ENCODE data around the gene PAQR4.

The PAQR4 gene

GRCh38 chr16:2963074-2963722, 6.0 kb upstream of the PAQR4 start:
- no peak for DNase-seq
- Histone ChIP-seq H3K9me3 (no peaks in the 10 kb centered on the region), H3K27me3 (no peaks in the 10 kb centered on the region; the same call in 1 of the 2 replicates), H3K36me3 (no peaks in the 10 kb centered on the region), H3K4me3 (ENCODE audit: low read depth, low read length) (peak overlapping the region; percentile 81), H3K4me1 (no peaks in the 10 kb centered on the region)
- no peak for TF ChIP-seq CTCF (IDR thresholded peaks at IDR 0.05; ENCODE audit: low read depth, low read length)

GRCh38 chr16:2963723-2964474, 5.2 kb upstream of the PAQR4 start, which contains the start of gene KREMEN2:
Gene KREMEN2 (plus strand): TSS chr16:2964275. CDS start chr16:2964521, 246 bp downstream.
- peak; percentile 35 for TF ChIP-seq CTCF (IDR thresholded peaks at IDR 0.05; ENCODE audit: low read depth, low read length)
- Histone ChIP-seq H3K9me3 (no peaks in the 10 kb centered on the region), H3K4me3 (ENCODE audit: low read depth, low read length) (peak within 1 kb of the TSS; percentile 81), H3K4me1 (no peaks in the 10 kb centered on the region), H3K36me3 (no peaks in the 10 kb centered on the region), H3K27me3 (no peaks in the 10 kb centered on the region; the same call in 1 of the 2 replicates)
- peak; percentile 96 for DNase-seq

GRCh38 chr16:2964475-2965336, 4.4 kb upstream of the PAQR4 start:
- Histone ChIP-seq H3K4me3 (ENCODE audit: low read depth, low read length) (peak overlapping the region; percentile 81), H3K36me3 (no peaks in the 10 kb centered on the region), H3K27me3 (no peaks in the 10 kb centered on the region; the same call in 1 of the 2 replicates), H3K9me3 (no peaks in the 10 kb centered on the region), H3K4me1 (no peaks in the 10 kb centered on the region)
- DNase-seq: peak; percentile 99
- no peak for TF ChIP-seq CTCF (IDR thresholded peaks at IDR 0.05; ENCODE audit: low read depth, low read length)

- peaks cover 6% of the 10 kb centered on the region for H3K36me3 ChIP-seq
- DNase-seq: no peak
- no peaks in the 10 kb centered on the region for H3K9me3 ChIP-seq
- peaks cover 7% of the 10 kb centered on the region for H3K4me1 ChIP-seq
- no peak for TF ChIP-seq CTCF (IDR thresholded peaks at IDR 0.05; ENCODE audit: low read depth, low read length)
- H3K27me3 ChIP-seq: no peaks in the 10 kb centered on the region
- no peak overlapping the region for H3K4me3 ChIP-seq (ENCODE audit: low read depth, low read length)
Observed at GRCh38 chr16:2966043-2966807, 2.9 kb upstream of the PAQR4 start.

- peaks cover 7% of the 10 kb centered on the region for H3K4me1 ChIP-seq
- H3K36me3 ChIP-seq: peaks cover 10% of the 10 kb centered on the region
- H3K27me3 ChIP-seq: no peaks in the 10 kb centered on the region
- DNase-seq: no peak
- no peaks in the 10 kb centered on the region for H3K9me3 ChIP-seq
- TF ChIP-seq CTCF (IDR thresholded peaks at IDR 0.05; ENCODE audit: low read depth, low read length): no peak
- H3K4me3 ChIP-seq (ENCODE audit: low read depth, low read length): no peak overlapping the region
Observed at GRCh38 chr16:2966808-2967191, 2.3 kb upstream of the PAQR4 start.

Measured in BE2C (cell line).